IMR-90 (cell line): ENCODE data around the gene CXCL12. TPM values are rescaled to one million over a fixed set of nuclear protein-coding genes. Genes with fewer than 3 reads are reported as not detected.

Experiments used
- ATAC-seq: fragments of 200-7000 bp; cut with Tn5 transposase; 2 replicates; pipeline ENCODE4 v1.9.1; 2020; ENCODE audit warnings: low read depth, mild to moderate bottlenecking, moderate library complexity
- BruUV-seq: library from RNA; stranded (reverse); fragments of 400-500 nt; replicated peaks from 2 replicates; lab custom pipeline; 2021; lab: Mats Ljungman, UMichigan
- CTCF ChIA-PET: fragments of 300-600 bp; formaldehyde crosslinking; extraction: SDS; loops from one replicate; lab custom pipeline; 2021; ENCODE audit warnings: antibody characterized with exemption; lab: Yijun Ruan, JAX
- POLR2A ChIA-PET: fragments of 300-600 bp; sonication (Branson Sonifier 250); formaldehyde crosslinking; loops from one replicate; lab custom pipeline; 2022; ENCODE audit warnings: antibody characterized with exemption; ENCODE audit not compliant: unreplicated experiment; lab: Charles Lee
- DNase-seq: peaks from one replicate; pipeline ENCODE4 v3.0.0; 2013
- H2AFZ ChIP-seq: replicated peaks from 2 replicates; pipeline ENCODE3; 2013; ENCODE audit warnings: low read length, mild to moderate bottlenecking; ENCODE audit not compliant: poor library complexity
- H2AK5ac ChIP-seq: 2 replicates; pipeline ENCODE4 v1.6.1; 2013; ENCODE audit warnings: low read depth, low read length, inconsistent platforms
- H2AK9ac ChIP-seq: replicated peaks from 2 replicates; pipeline ENCODE3; 2013; ENCODE audit warnings: mild to moderate bottlenecking, low read depth, low read length, moderate library complexity; ENCODE audit not compliant: poor library complexity
- H2BK120ac ChIP-seq: 2 replicates; pipeline ENCODE4 v1.6.1; 2013; ENCODE audit warnings: low read depth, low read length, inconsistent platforms
- H2BK15ac ChIP-seq: 3 replicates; pipeline ENCODE4 v1.6.1; 2013; ENCODE audit warnings: low read depth, low read length, inconsistent platforms
- H2BK20ac ChIP-seq: 2 replicates; pipeline ENCODE4 v1.6.1; 2013; ENCODE audit warnings: low read depth, mild to moderate bottlenecking, inconsistent platforms, low read length, moderate library complexity
- H2BK5ac ChIP-seq: 2 replicates; pipeline ENCODE4 v1.6.1; 2013; ENCODE audit warnings: mild to moderate bottlenecking, low read depth, low read length, inconsistent platforms; ENCODE audit not compliant: poor library complexity, severe bottlenecking
- H3K14ac ChIP-seq: replicated peaks from 2 replicates; pipeline ENCODE4 v1.6.1; 2013; ENCODE audit warnings: low read depth, low read length, inconsistent platforms
- H3K18ac ChIP-seq: 2 replicates; pipeline ENCODE4 v1.6.1; 2013; ENCODE audit warnings: low read depth, low read length, control low read depth
- H3K23ac ChIP-seq: 2 replicates; pipeline ENCODE4 v1.6.1; 2013; ENCODE audit warnings: low read depth, low read length, inconsistent platforms
- H3K27ac ChIP-seq: 2 replicates; pipeline ENCODE4 v1.5.1; 2013; ENCODE audit warnings: mild to moderate bottlenecking, control low read depth, low read length; ENCODE audit not compliant: insufficient read depth
- H3K27me3 ChIP-seq: 2 replicates; pipeline ENCODE4 v1.6.1; 2013; ENCODE audit warnings: low read length; ENCODE audit not compliant: control insufficient read depth, insufficient read depth
- H3K36me3 ChIP-seq: 2 replicates; pipeline ENCODE4 v1.6.1; 2013; ENCODE audit warnings: low read length, mixed read lengths; ENCODE audit not compliant: control insufficient read depth, insufficient read depth
- H3K4ac ChIP-seq: 2 replicates; pipeline ENCODE4 v1.6.1; 2013; ENCODE audit warnings: low read depth, low read length, inconsistent platforms
- H3K4me1 ChIP-seq: 2 replicates; pipeline ENCODE4 v1.6.1; 2013; ENCODE audit warnings: low read length, mixed read lengths; ENCODE audit not compliant: control insufficient read depth, insufficient read depth
- H3K4me2 ChIP-seq: 2 replicates; pipeline ENCODE4 v1.6.1; 2013; ENCODE audit warnings: low read depth, mild to moderate bottlenecking, control low read depth, low read length, moderate library complexity
- H3K4me3 ChIP-seq: 2 replicates; pipeline ENCODE4 v1.5.1; 2013; ENCODE audit warnings: low read depth, mild to moderate bottlenecking, control low read depth, low read length, moderate library complexity; ENCODE audit not compliant: insufficient read depth
- H3K56ac ChIP-seq: 2 replicates; pipeline ENCODE4 v1.6.1; 2013; ENCODE audit warnings: low read length, inconsistent platforms; ENCODE audit not compliant: insufficient read depth; ENCODE audit errors: extremely low read depth
- H3K79me1 ChIP-seq, 2 experiments: 2 replicates each; pipeline ENCODE4 v1.6.1; 2013; ENCODE audit warnings: low read length in 2 of 2, inconsistent platforms in 1 of 2, low read depth in 1 of 2
- H3K9ac ChIP-seq: 2 replicates; pipeline ENCODE4 v1.6.1; 2013; ENCODE audit warnings: low read depth, low read length, control low read depth
- H3K9me1 ChIP-seq: 2 replicates; pipeline ENCODE4 v1.6.1; 2013; ENCODE audit warnings: low read length, inconsistent platforms; ENCODE audit not compliant: insufficient read depth
- H3K9me3 ChIP-seq: 2 replicates; pipeline ENCODE4 v1.6.1; 2013; ENCODE audit warnings: low read length; ENCODE audit not compliant: control insufficient read depth, insufficient read depth
- H4K20me1 ChIP-seq: 2 replicates; pipeline ENCODE4 v1.6.1; 2013; ENCODE audit warnings: low read length, inconsistent platforms; ENCODE audit not compliant: insufficient read depth
- H4K5ac ChIP-seq: 2 replicates; pipeline ENCODE4 v1.6.1; 2013; ENCODE audit warnings: mild to moderate bottlenecking, low read depth, low read length, control low read depth
- H4K8ac ChIP-seq, 2 experiments: 2 replicates each; pipeline ENCODE4 v1.6.1; 2013; ENCODE audit warnings: low read depth in 2 of 2, low read length in 2 of 2, control low read depth in 1 of 2, inconsistent platforms in 1 of 2
- H4K91ac ChIP-seq: 2 replicates; pipeline ENCODE4 v1.6.1; 2013; ENCODE audit warnings: low read depth, low read length, inconsistent platforms; ENCODE audit not compliant: insufficient read depth
- BHLHE40 ChIP-seq: fragments of 150-350 bp; IDR thresholded peaks from 2 replicates; pipeline ENCODE4 v1.6.1; 2016; ENCODE audit warnings: mild to moderate bottlenecking, low read depth, low read length
- CEBPB ChIP-seq: IDR thresholded peaks from 2 replicates; pipeline ENCODE4 v1.6.1; 2012; ENCODE audit warnings: low read depth, low read length, improper control_type of control experiment
- CHD1 ChIP-seq: IDR thresholded peaks from 2 replicates; pipeline ENCODE4 v1.6.1; 2012; ENCODE audit warnings: low read depth, low read length, improper control_type of control experiment
- FOS ChIP-seq: fragments of 150-350 bp; IDR thresholded peaks from 2 replicates; pipeline ENCODE4 v1.6.1; 2016; ENCODE audit warnings: low read depth, low read length
- MAFK ChIP-seq: IDR thresholded peaks from 2 replicates; pipeline ENCODE4 v1.6.1; 2012; ENCODE audit warnings: low read depth, low read length, improper control_type of control experiment
- MAZ ChIP-seq: IDR thresholded peaks from 2 replicates; pipeline ENCODE4 v1.6.1; 2012; ENCODE audit warnings: low read depth, mild to moderate bottlenecking, low read length, improper control_type of control experiment, moderate library complexity, borderline replicate concordance
- MXI1 ChIP-seq: IDR thresholded peaks from 2 replicates; pipeline ENCODE4 v1.6.1; 2012; ENCODE audit warnings: low read depth, mild to moderate bottlenecking, low read length, moderate library complexity, borderline replicate concordance
- NFE2L2 ChIP-seq: fragments of 150-350 bp; IDR thresholded peaks from 2 replicates; pipeline ENCODE4 v1.6.1; 2016; ENCODE audit warnings: low read depth, mild to moderate bottlenecking, low read length
- POLR2A ChIP-seq: IDR thresholded peaks from 2 replicates; pipeline ENCODE4 v1.6.1; 2012; ENCODE audit warnings: mild to moderate bottlenecking, low read depth, low read length
- RAD21 ChIP-seq: IDR thresholded peaks from 2 replicates; pipeline ENCODE4 v1.6.1; 2012; ENCODE audit warnings: low read length, improper control_type of control experiment
- RCOR1 ChIP-seq: IDR thresholded peaks from 2 replicates; pipeline ENCODE4 v1.6.1; 2012; ENCODE audit warnings: mild to moderate bottlenecking, low read length, improper control_type of control experiment; ENCODE audit not compliant: insufficient replicate concordance
- RFX5 ChIP-seq: IDR thresholded peaks from 2 replicates; pipeline ENCODE4 v1.8.0; 2012; ENCODE audit warnings: low read depth, mild to moderate bottlenecking, low read length, moderate library complexity
- SMC3 ChIP-seq: fragments of 150-350 bp; IDR thresholded peaks from 2 replicates; pipeline ENCODE4 v1.6.1; 2016; ENCODE audit warnings: low read depth, mild to moderate bottlenecking, antibody characterized with exemption, low read length, moderate library complexity
- WGBS, 2 experiments: methylation state at CpG; one replicate each; pipeline versions ENCODE4 v1.1.5 to v1.1.7; 2013; ENCODE audit warnings: missing lambda C conversion rate in 2 of 2; ENCODE audit not compliant: insufficient read length in 1 of 2; ENCODE audit errors: extremely low coverage in 2 of 2; 5-methylcytosine and 5-hydroxymethylcytosine counted together
- dilution Hi-C: fragments of 300-500 bp; cut with HindIII; formaldehyde crosslinking; loops from one replicate; pipeline ENCODE4 v1.14.3; 2018; ENCODE audit warnings: low sequenced_read_pairs; ENCODE audit not compliant: unreplicated experiment
- in situ Hi-C: fragments of 300-500 bp; cut with MboI; formaldehyde crosslinking; loops from 3 replicates; pipeline ENCODE4 v1.14.3; 2019; ENCODE audit warnings: low sequenced_read_pairs, inconsistent platforms, mixed read lengths
- intact Hi-C: fragments of 100-400 bp; cut with micrococcal nuclease; formaldehyde crosslinking; loops from 2 replicates; pipeline ENCODE4 v1.10.0; 2022
- polyA plus RNA-seq, 3 experiments: library from polyadenylated mRNA; depleted of rRNA; stranded (reverse); fragments of >200 nt; gene quantifications; 2 replicates each; pipeline ENCODE4 v1.2.3, GENCODE V29; 2012; ENCODE audit warnings: low replicate concordance in 1 of 3
- total RNA-seq: library from RNA; depleted of rRNA; stranded (reverse); fragments of >200 nt; gene quantifications from 2 replicates; pipeline ENCODE4 v1.2.3, GENCODE V29; 2012
- TF ChIP-seq, protein P1 (sequence below): fragments of 150-350 bp; IDR thresholded peaks from 2 replicates; pipeline ENCODE4 v1.6.1; 2017; ENCODE audit warnings: mild to moderate bottlenecking, antibody characterized with exemption, low read length, low read depth
- TF ChIP-seq, protein P2 (sequence below): conservative IDR thresholded peaks from 2 replicates; pipeline ENCODE4 v1.5.1; 2012; ENCODE audit warnings: mild to moderate bottlenecking, low read depth, low read length, improper control_type of control experiment
- TF ChIP-seq, protein P3 (sequence below): fragments of 150-350 bp; IDR thresholded peaks from 2 replicates; pipeline ENCODE4 v1.6.1; 2016; ENCODE audit warnings: low read depth, mild to moderate bottlenecking, low read length, moderate library complexity, borderline replicate concordance

CXCL12 gene
- total and polyA plus RNA-seq, 2 of the 4 experiments (the other 2 are of a cell fraction), result 15.8 to 80.7 TPM

DNA sequence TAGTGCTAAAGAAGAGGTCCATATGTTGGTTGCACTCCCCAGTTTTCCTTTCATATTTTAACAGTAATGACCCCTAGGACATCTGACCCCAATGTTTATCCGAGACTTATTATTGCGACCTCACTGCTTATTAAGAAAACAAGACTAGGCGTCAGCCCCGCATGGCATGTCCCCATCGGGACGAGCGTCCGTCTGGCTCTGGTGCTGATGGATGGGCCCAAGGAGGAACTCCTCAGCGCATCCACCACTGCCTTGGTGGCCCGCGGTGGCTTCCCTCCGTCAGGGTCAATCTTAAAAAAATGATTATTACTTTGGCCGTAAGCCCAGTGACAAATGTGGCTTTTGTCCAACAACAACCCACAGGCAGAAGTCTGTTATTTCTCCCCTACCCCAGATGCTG, 40.1 kb upstream of the CXCL12 start:
- peaks cover 39% of the 10 kb centered on the region for H3K27me3 ChIP-seq
- no peaks in the 10 kb centered on the region for H3K79me1 ChIP-seq
- H3K9ac ChIP-seq, result no peak overlapping the region
- dilution Hi-C loops (no loop called here), intact Hi-C loops (no loop called here), in situ Hi-C loops (no loop called here)
- 27% methylated on average over 8 of the region's 13 CpGs; no CpG with 5 or more reads in 1 of the 2 experiments for WGBS, 2 experiments
- no peak overlapping the region for H3K14ac ChIP-seq
- no peaks in the 10 kb centered on the region for H4K20me1 ChIP-seq
- no peak overlapping the region for H4K91ac ChIP-seq
- no peak overlapping the region for H3K18ac ChIP-seq
- ChIA-PET CTCF (no interaction called here), POLR2A (no interaction called here)
- H2AK9ac ChIP-seq, result no peak overlapping the region
- H2AK5ac ChIP-seq, result no peak overlapping the region
- ATAC-seq (no peak), DNase-seq (no peak)
- H4K8ac ChIP-seq, result no peak overlapping the region
- H3K27ac ChIP-seq, result no peak overlapping the region
- H2BK15ac ChIP-seq, result no peak overlapping the region
- no peaks in the 10 kb centered on the region for H3K9me3 ChIP-seq
- no peak overlapping the region for H3K4me3 ChIP-seq
- no peaks in the 10 kb centered on the region for H3K36me3 ChIP-seq
- no peak overlapping the region for H2AFZ ChIP-seq
- no peaks in the 10 kb centered on the region for H3K4me1 ChIP-seq
- no peak overlapping the region for H3K23ac ChIP-seq
- no peak overlapping the region for H2BK5ac ChIP-seq
- no peak overlapping the region for H3K4ac ChIP-seq
- no peak overlapping the region for H2BK20ac ChIP-seq
- H3K56ac ChIP-seq, result no peak overlapping the region
- H2BK120ac ChIP-seq, result no peak overlapping the region
- H4K5ac ChIP-seq, result no peak overlapping the region
- TF ChIP-seq MAFK, result no peak
- TF ChIP-seq POLR2A, result no peak
- no peak for TF ChIP-seq RAD21
- TF ChIP-seq SMC3, result no peak
- TF ChIP-seq RCOR1, result no peak
- TF ChIP-seq CHD1, result no peak
- TF ChIP-seq BHLHE40, result no peak
- TF ChIP-seq FOS, result no peak
- no peak for TF ChIP-seq RFX5
- TF ChIP-seq MXI1, result no peak
- TF ChIP-seq, protein P1, sequence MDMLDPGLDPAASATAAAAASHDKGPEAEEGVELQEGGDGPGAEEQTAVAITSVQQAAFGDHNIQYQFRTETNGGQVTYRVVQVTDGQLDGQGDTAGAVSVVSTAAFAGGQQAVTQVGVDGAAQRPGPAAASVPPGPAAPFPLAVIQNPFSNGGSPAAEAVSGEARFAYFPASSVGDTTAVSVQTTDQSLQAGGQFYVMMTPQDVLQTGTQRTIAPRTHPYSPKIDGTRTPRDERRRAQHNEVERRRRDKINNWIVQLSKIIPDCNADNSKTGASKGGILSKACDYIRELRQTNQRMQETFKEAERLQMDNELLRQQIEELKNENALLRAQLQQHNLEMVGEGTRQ, result no peak
- no peak for TF ChIP-seq MAZ
- no peak for TF ChIP-seq CEBPB
- TF ChIP-seq, protein P2, sequence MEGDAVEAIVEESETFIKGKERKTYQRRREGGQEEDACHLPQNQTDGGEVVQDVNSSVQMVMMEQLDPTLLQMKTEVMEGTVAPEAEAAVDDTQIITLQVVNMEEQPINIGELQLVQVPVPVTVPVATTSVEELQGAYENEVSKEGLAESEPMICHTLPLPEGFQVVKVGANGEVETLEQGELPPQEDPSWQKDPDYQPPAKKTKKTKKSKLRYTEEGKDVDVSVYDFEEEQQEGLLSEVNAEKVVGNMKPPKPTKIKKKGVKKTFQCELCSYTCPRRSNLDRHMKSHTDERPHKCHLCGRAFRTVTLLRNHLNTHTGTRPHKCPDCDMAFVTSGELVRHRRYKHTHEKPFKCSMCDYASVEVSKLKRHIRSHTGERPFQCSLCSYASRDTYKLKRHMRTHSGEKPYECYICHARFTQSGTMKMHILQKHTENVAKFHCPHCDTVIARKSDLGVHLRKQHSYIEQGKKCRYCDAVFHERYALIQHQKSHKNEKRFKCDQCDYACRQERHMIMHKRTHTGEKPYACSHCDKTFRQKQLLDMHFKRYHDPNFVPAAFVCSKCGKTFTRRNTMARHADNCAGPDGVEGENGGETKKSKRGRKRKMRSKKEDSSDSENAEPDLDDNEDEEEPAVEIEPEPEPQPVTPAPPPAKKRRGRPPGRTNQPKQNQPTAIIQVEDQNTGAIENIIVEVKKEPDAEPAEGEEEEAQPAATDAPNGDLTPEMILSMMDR, result no peak
- TF ChIP-seq NFE2L2, result no peak
- TF ChIP-seq, protein P3, sequence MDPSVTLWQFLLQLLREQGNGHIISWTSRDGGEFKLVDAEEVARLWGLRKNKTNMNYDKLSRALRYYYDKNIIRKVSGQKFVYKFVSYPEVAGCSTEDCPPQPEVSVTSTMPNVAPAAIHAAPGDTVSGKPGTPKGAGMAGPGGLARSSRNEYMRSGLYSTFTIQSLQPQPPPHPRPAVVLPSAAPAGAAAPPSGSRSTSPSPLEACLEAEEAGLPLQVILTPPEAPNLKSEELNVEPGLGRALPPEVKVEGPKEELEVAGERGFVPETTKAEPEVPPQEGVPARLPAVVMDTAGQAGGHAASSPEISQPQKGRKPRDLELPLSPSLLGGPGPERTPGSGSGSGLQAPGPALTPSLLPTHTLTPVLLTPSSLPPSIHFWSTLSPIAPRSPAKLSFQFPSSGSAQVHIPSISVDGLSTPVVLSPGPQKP, result no peak
- H3K9me1 ChIP-seq, result no peaks in the 10 kb centered on the region
- no peak overlapping the region for H3K4me2 ChIP-seq
- BruUV-seq, result no TSS peak
